Measurements from ENCODE around the gene ABCB11.

DNA sequence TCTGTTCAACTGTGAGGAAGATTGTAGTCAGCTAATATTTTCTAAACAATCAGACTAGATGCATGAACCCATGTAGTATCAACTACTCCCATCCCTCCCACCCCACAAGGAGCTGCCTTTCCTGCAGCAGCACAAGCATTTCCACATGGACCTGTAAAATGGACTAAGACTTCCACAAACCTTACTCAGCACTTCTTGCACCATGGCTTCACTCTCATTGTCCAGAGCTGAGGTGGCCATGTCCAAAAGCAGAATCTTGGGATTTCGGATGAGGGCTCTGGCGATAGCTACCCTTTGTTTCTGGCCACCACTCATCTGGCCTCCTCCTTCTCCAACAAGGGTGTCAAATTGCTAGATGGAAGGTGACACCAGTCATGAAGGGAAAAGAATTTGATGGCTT lies 61.3 kb downstream of the ABCB11 start:
- TF ChIP-seq, protein P1, sequence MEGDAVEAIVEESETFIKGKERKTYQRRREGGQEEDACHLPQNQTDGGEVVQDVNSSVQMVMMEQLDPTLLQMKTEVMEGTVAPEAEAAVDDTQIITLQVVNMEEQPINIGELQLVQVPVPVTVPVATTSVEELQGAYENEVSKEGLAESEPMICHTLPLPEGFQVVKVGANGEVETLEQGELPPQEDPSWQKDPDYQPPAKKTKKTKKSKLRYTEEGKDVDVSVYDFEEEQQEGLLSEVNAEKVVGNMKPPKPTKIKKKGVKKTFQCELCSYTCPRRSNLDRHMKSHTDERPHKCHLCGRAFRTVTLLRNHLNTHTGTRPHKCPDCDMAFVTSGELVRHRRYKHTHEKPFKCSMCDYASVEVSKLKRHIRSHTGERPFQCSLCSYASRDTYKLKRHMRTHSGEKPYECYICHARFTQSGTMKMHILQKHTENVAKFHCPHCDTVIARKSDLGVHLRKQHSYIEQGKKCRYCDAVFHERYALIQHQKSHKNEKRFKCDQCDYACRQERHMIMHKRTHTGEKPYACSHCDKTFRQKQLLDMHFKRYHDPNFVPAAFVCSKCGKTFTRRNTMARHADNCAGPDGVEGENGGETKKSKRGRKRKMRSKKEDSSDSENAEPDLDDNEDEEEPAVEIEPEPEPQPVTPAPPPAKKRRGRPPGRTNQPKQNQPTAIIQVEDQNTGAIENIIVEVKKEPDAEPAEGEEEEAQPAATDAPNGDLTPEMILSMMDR (IDR thresholded peaks at IDR 0.05): no peak
- TF ChIP-seq POLR2A (IDR thresholded peaks at IDR 0.05): no peak

Measured in vagina (tissue), 2 donors.